NCI-H82 (cell line): ENCODE measurements around the gene KYNU.
"Not testable (repeated sequence)": the region's sequence is repeated elsewhere in the genome, so short reads cannot be mapped to it uniquely, and the experiment has no call there.

Source experiments
- DNase-seq: peaks from one replicate; lab custom pipeline; 2025; lab: John Stamatoyannopoulos, UW

The KYNU gene

DNA sequence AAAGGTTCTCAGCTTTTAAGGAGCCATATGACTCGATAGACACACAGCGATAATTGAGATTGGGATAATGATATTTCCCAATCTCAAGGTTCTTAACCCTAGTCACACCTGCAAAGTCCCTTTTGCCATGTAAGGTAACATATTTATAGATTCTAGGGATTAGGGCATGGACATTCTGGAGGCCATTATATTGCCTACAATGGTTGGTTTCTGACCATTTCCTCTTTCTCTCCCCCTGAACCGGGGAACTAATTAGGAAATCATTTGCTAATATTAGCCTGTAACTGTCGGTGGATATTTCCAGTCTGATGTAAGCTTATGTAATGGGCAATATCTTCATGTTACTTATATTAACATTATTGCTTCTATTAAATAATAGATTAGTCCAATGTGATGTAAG, 210.9 kb downstream of the KYNU start:
- DNase-seq, result no peak

- DNase-seq, result not testable (repeated sequence)
Observed at GRCh38 chr2:143089520-143089919, 212.1 kb downstream of the KYNU start.
